GM12878 (cell line): ENCODE results near the gene CCNJL.

Experiments
- BCL11A ChIP-seq: IDR thresholded peaks from 2 replicates; pipeline ENCODE4 v1.6.1; 2011; ENCODE audit warnings: low read depth, low read length
- CHD2 ChIP-seq: IDR thresholded peaks from 2 replicates; pipeline ENCODE4 v1.6.1; 2011; ENCODE audit warnings: low read depth, low read length, improper control_type of control experiment, borderline replicate concordance
- ELK1 ChIP-seq: IDR thresholded peaks from 2 replicates; pipeline ENCODE4 v1.6.1; 2012; ENCODE audit warnings: low read depth, low read length, improper control_type of control experiment
- EP300 ChIP-seq, 2 experiments: fragments of 150-350 bp in 1 of 2; IDR thresholded peaks; 2 replicates each; pipeline ENCODE4 v1.6.1; 2011 to 2012; ENCODE audit warnings: low read depth in 2 of 2, low read length in 2 of 2, borderline replicate concordance in 1 of 2, improper control_type of control experiment in 1 of 2, inconsistent platforms in 1 of 2; ENCODE audit not compliant: control insufficient read depth in 1 of 2
- EZH2 ChIP-seq: IDR thresholded peaks from 2 replicates; pipeline ENCODE4 v1.6.1; 2012; ENCODE audit warnings: low read depth, mild to moderate bottlenecking, control low read depth, inconsistent platforms, low read length, borderline replicate concordance; ENCODE audit not compliant: control insufficient read depth
- HDGF ChIP-seq: fragments of 450-650 bp; IDR thresholded peaks from 2 replicates; pipeline ENCODE4 v1.6.1; 2016; ENCODE audit warnings: antibody characterized with exemption
- IRF3 ChIP-seq: fragments of 450-650 bp; IDR thresholded peaks from 2 replicates; pipeline ENCODE4 v1.6.1; 2014; ENCODE audit warnings: mild to moderate bottlenecking
- KLF5 ChIP-seq: fragments of 450-650 bp; IDR thresholded peaks from 2 replicates; pipeline ENCODE4 v1.6.1; 2014; ENCODE audit warnings: mild to moderate bottlenecking; ENCODE audit not compliant: partially characterized antibody
- MXI1 ChIP-seq: fragments of 150-350 bp; IDR thresholded peaks from 2 replicates; pipeline ENCODE4 v1.6.1; 2011; ENCODE audit warnings: low read depth, mild to moderate bottlenecking, inconsistent platforms, low read length, improper control_type of control experiment
- REST ChIP-seq: IDR thresholded peaks from 2 replicates; pipeline ENCODE4 v1.6.1; 2012; ENCODE audit warnings: mild to moderate bottlenecking, low read depth, low read length
- SIN3A ChIP-seq: IDR thresholded peaks from 2 replicates; pipeline ENCODE4 v1.6.1; 2012; ENCODE audit warnings: low read depth, low read length, improper control_type of control experiment
- TCF3 ChIP-seq: IDR thresholded peaks from 2 replicates; pipeline ENCODE4 v1.6.1; 2012; ENCODE audit warnings: low read depth, mild to moderate bottlenecking, low read length, borderline replicate concordance; ENCODE audit not compliant: insufficient read depth
- USF2 ChIP-seq: IDR thresholded peaks from 2 replicates; pipeline ENCODE4 v1.6.1; 2011; ENCODE audit warnings: low read depth, low read length, improper control_type of control experiment, borderline replicate concordance
- ZNF217 ChIP-seq: fragments of 450-650 bp; IDR thresholded peaks from 2 replicates; pipeline ENCODE4 v1.6.1; 2017; ENCODE audit warnings: antibody characterized with exemption, mild to moderate bottlenecking

GRCh38 chr5:160353379-160353778, 41.0 kb upstream of the CCNJL start:
- TF ChIP-seq ELK1 (no peak), REST (no peak), EZH2 (no peak), USF2 (no peak), KLF5 (no peak), CHD2 (no peak), IRF3 (no peak), ZNF217 (no peak), MXI1 (no peak), BCL11A (no peak), TCF3 (no peak), EP300 (IDR thresholded peaks at IDR 0.05; ENCODE audit: borderline replicate concordance in 1 of 2, control insufficient read depth in 1 of 2, low read depth in 2 of 2, low read length in 2 of 2) (no peak), HDGF (no peak), SIN3A (no peak)
